ENCODE data around the gene CTRL.

The CTRL gene

GRCh38 chr16:67967183-67967957, 35.7 kb upstream of the CTRL start:
- no peak for TF ChIP-seq ZNF274 (IDR thresholded peaks at IDR 0.05; ENCODE audit: low read depth, low read length)
- peak overlapping the region; percentile 61 for H3K4me3 ChIP-seq (ENCODE audit: low read length)

- H3K4me3 ChIP-seq (ENCODE audit: low read length), result no peak overlapping the region; the same call in 1 of the 2 replicates
- no peak for TF ChIP-seq ZNF274 (IDR thresholded peaks at IDR 0.05; ENCODE audit: low read depth, low read length)
Measured at GRCh38 chr16:67966549-67967182, 35.0 kb upstream of the CTRL start.

GRCh38 chr16:67965668-67966548, 34.2 kb upstream of the CTRL start:
- no peak overlapping the region for H3K4me3 ChIP-seq (ENCODE audit: low read length)
- TF ChIP-seq ZNF274 (IDR thresholded peaks at IDR 0.05; ENCODE audit: low read depth, low read length), result no peak

- H3K4me3 ChIP-seq (ENCODE audit: low read length), result no peak overlapping the region
- TF ChIP-seq ZNF274 (IDR thresholded peaks at IDR 0.05; ENCODE audit: low read depth, low read length), result no peak
Measured at GRCh38 chr16:67964477-67965131, 32.9 kb upstream of the CTRL start.

- no peak overlapping the region; the same call in 1 of the 2 replicates for H3K4me3 ChIP-seq (ENCODE audit: low read length)
- TF ChIP-seq ZNF274 (IDR thresholded peaks at IDR 0.05; ENCODE audit: low read depth, low read length), result no peak
Measured at GRCh38 chr16:67963662-67964321, 32.1 kb upstream of the CTRL start.

- no peak for TF ChIP-seq ZNF274 (IDR thresholded peaks at IDR 0.05; ENCODE audit: low read depth, low read length)
- no peak overlapping the region; the same call in 1 of the 2 replicates for H3K4me3 ChIP-seq (ENCODE audit: low read length)
Measured at GRCh38 chr16:67963292-67963661, 31.6 kb upstream of the CTRL start.

GRCh38 chr16:67962135-67962534, 30.5 kb upstream of the CTRL start:
- H3K4me3 ChIP-seq (ENCODE audit: low read length), result no peak overlapping the region
- TF ChIP-seq ZNF274 (IDR thresholded peaks at IDR 0.05; ENCODE audit: low read depth, low read length), result no peak

GRCh38 chr16:67961551-67961957, 29.9 kb upstream of the CTRL start:
- TF ChIP-seq ZNF274 (IDR thresholded peaks at IDR 0.05; ENCODE audit: low read depth, low read length), result no peak
- H3K4me3 ChIP-seq (ENCODE audit: low read length), result no peak overlapping the region

- H3K4me3 ChIP-seq (ENCODE audit: low read length), result no peak overlapping the region
- no peak for TF ChIP-seq ZNF274 (IDR thresholded peaks at IDR 0.05; ENCODE audit: low read depth, low read length)
Measured at GRCh38 chr16:67959536-67960329, 28.1 kb upstream of the CTRL start.

GRCh38 chr16:67957622-67958021, 26.0 kb upstream of the CTRL start:
- no peak for TF ChIP-seq ZNF274 (IDR thresholded peaks at IDR 0.05; ENCODE audit: low read depth, low read length)
- H3K4me3 ChIP-seq (ENCODE audit: low read length), result no peak overlapping the region

GRCh38 chr16:67954421-67955196, 22.9 kb upstream of the CTRL start:
- no peak for TF ChIP-seq ZNF274 (IDR thresholded peaks at IDR 0.05; ENCODE audit: low read depth, low read length)
- no peak overlapping the region for H3K4me3 ChIP-seq (ENCODE audit: low read length)
